Measurements from ENCODE around the gene ZNF622.

The ZNF622 gene

GRCh38 chr5:16465544-16466432, at the start of gene ZNF622:
Gene ZNF622, minus strand, starts transcription at chr5:16465800. Its CDS starts 135 bp downstream, at chr5:16465665.
- peak; percentile 26 to 86 for DNase-seq

GRCh38 chr5:16510098-16510497, 44.5 kb upstream of the ZNF622 start:
- DNase-seq = no peak

- peak; percentile 67 to 76 for DNase-seq
Observed at GRCh38 chr5:16508730-16509531, 43.3 kb upstream of the ZNF622 start.

- DNase-seq = no peak
Observed at GRCh38 chr5:16507716-16508115, 42.1 kb upstream of the ZNF622 start.

- no peak for DNase-seq
Observed at GRCh38 chr5:16505904-16506303, 40.3 kb upstream of the ZNF622 start.

- DNase-seq = no peak
Observed at GRCh38 chr5:16505140-16505891, 39.7 kb upstream of the ZNF622 start.

- DNase-seq = no peak
Observed at GRCh38 chr5:16504571-16504970, 39.0 kb upstream of the ZNF622 start.

- DNase-seq = no peak
Observed at GRCh38 chr5:16502866-16503265, 37.3 kb upstream of the ZNF622 start.

- DNase-seq = no peak
Observed at GRCh38 chr5:16500024-16500423, 34.4 kb upstream of the ZNF622 start.

GRCh38 chr5:16497546-16497945, 31.9 kb upstream of the ZNF622 start:
- no peak for DNase-seq

GRCh38 chr5:16493261-16493660, 27.7 kb upstream of the ZNF622 start:
- DNase-seq = no peak

GRCh38 chr5:16492398-16493140, 27.0 kb upstream of the ZNF622 start:
- no peak for DNase-seq

GRCh38 chr5:16490911-16491310, 25.3 kb upstream of the ZNF622 start:
- no peak for DNase-seq

- peak in 1 of 2 experiments; percentile 43 for DNase-seq
Observed at GRCh38 chr5:16489322-16489791, 23.8 kb upstream of the ZNF622 start.

- no peak for DNase-seq
Observed at GRCh38 chr5:16487456-16487855, 21.9 kb upstream of the ZNF622 start.

GRCh38 chr5:16486711-16487111, 21.1 kb upstream of the ZNF622 start:
- no peak for DNase-seq

GRCh38 chr5:16485656-16486055, 20.1 kb upstream of the ZNF622 start:
- DNase-seq = no peak

- DNase-seq = no peak
Observed at GRCh38 chr5:16484081-16484480, 18.5 kb upstream of the ZNF622 start.

- DNase-seq = no peak
Observed at GRCh38 chr5:16483361-16483760, 17.8 kb upstream of the ZNF622 start.

- no peak for DNase-seq
Observed at GRCh38 chr5:16482891-16483290, 17.3 kb upstream of the ZNF622 start.

GRCh38 chr5:16480821-16481538, 15.4 kb upstream of the ZNF622 start:
- no peak for DNase-seq

GRCh38 chr5:16480144-16480543, 14.5 kb upstream of the ZNF622 start:
- no peak for DNase-seq
